ENCODE measurements around the gene TMEM170A.
"Not testable (repeated sequence)": the region's sequence is repeated elsewhere in the genome, so short reads cannot be mapped to it uniquely, and the experiment has no call there.

TMEM170A gene

GRCh38 chr16:75446416-75446815 lies 18.1 kb downstream of the TMEM170A start:
- no peak for DNase-seq

- DNase-seq: no peak
These were observed 19.2 kb downstream of the TMEM170A start for GRCh38 chr16:75445298-75445697.

DNA sequence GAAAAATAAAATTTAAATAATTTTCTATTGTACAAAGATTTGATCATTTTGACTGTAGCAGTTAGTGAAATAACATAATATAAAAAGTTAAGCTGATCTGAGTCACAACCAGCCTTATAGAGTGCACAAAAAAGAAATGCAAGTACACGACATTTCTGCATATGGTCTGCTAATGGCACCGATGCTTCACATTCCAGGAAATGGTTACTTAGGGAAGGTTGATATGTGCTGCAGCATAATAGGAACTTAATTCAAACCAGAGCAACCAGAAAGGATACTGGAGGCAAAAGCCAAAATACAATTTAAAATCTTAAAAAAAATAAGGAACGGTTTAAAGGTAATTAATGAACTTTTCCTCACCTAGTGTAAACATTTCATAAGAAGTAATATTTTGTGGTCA lies 21.2 kb downstream of the TMEM170A start:
- DNase-seq: no peak

DNA sequence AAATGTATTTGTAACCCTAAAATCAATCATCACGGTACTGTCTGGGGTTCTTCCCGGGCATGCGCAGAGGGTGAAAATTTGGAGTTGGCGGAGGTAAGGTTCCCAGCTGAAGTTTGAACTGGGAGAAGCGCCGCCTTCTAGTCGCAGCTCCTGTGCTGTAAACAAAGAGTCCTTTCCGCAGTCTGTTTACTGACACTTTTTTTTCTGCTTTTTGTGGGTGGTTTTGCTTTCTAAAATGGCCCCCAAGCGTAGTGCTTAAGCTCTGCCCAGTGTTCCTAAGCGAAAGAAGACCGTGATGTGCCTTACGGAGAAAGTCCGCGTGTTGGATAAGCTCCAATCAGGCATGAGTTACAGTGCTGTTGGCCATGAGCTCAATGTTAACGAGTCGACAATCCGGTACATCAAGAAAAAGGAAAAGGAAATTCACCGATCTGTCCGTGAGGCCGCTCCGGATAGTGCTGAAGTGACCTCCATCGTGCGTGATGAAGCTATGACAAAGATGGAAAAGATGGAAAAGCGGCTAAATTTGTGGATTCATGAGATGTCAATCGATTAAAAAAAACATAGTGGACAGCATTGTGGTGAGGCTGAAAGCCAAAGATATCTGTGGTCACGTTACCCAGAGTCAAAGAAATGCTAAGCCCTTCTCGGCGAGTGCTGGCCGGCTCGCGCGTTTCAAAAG lies 30.6 kb downstream of the TMEM170A start:
- DNase-seq: peak; percentile 85

- peak; percentile 95 for DNase-seq
These were observed 31.4 kb downstream of the TMEM170A start, which contains the start of gene CFDP1 for GRCh38 chr16:75432828-75433731. Gene CFDP1, minus strand, starts transcription at chr16:75433503. Its CDS starts 151 bp downstream, at chr16:75433352.

DNA sequence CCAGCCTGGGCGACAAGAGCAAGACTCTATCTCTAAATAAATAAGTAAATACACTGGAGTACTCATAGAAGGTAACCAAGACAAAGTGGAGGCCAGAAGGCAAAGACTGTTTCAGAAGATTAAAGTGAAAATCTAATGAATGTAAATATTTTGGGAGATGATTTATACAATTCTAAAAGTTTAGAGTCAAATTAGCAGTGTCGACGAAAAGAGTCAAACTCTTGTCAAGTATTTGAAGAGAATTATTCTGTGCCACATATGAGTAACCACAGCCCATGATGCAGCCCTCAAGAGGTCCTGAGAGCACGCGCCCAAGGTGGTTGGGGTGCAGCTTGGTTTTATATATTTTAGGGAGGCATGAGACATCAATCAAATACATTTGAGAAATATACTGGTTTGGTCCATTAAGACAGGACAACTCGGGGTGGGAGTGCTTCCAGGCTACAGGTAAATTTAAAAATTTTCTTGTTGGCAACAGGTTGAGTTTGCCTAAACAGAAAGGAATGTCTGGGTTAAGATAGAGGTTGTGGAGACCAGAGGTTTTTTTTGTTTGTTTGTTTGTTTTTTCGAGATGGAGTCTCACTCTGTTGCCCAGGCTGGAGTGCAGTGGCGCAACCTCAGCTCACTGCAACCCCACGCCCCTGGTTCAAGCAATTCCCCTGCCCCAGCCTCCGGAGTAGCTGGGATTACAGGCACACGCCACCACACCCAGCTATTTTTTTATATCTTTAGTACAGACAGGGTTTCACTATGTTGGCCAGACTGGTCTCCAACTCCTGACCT lies 34.7 kb downstream of the TMEM170A start:
- no peak for DNase-seq

GRCh38 chr16:75426524-75426923 lies 38.0 kb downstream of the TMEM170A start:
- DNase-seq: not testable (repeated sequence)

DNA sequence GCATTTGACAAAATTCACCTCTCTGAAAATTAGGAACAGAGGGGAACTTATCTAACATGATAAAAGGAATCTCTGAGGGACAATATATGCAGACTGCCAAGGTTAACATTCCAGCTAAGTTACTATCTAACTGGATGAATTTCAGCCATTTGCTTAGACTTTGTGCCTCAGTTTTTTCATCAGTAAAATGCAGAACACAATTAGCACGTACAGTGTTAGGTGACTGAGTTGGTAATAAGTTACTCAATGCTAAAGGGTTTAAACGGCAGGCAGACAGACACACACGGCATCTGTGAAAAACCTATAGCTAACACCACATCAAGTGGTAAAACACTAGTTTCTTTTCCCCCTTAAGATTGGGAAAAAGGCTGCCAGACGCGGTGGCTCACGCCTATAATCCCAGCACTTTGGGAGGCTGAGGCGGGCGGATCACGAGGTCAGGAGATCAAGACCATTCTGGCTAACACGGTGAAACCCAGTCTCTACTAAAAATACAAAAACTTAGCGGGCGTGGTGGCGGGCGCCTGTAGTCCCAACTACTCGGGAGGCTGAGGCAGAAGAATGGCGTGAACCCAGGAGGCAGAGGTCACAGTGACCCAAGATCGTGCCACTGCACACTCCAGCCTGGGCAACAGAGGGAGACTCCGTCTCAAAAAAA lies 40.3 kb downstream of the TMEM170A start:
- not testable (repeated sequence) for DNase-seq

GRCh38 chr16:75423723-75424104 lies 40.8 kb downstream of the TMEM170A start:
- no peak for DNase-seq

GRCh38 chr16:75421820-75422126 lies 42.7 kb downstream of the TMEM170A start:
- no peak for DNase-seq

DNA sequence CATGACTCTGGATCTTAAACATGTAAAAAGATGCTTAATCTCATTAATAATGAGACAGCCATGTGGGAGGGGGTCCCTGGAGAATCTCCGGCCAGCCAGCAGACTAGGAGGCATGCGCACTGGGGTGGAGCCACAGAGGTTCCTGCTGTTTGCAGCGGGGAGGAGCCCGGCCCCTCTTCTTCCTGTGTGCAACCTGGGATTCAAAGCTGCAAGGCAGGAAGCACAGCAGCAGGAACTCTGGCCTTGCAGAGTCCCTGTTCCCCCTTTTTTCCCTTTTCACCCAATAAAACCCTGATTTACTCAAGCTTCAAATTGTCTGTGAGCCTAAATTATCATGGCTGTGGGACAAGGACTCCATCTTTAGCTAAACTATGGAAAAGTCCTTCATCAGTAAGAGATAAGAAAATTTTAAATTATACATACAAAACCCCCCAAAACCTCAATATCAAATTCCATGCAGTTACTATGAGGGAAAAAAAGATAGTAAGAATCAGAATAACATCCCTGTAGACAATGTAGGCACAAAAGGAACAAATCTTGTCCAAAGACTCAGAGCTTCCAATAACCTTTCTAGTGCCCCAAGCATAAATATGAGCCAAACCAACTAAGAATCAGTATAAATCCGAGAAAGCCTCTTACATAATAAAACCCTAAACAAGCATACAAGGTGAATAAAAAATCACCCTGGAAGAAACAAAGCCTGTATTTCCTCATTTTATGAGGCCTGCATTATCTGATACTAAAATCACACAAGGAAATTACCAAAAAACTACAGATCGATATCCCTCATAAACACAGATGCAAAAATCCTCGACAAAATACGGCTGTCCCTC lies 43.3 kb downstream of the TMEM170A start:
- DNase-seq: peak; percentile 64

DNA sequence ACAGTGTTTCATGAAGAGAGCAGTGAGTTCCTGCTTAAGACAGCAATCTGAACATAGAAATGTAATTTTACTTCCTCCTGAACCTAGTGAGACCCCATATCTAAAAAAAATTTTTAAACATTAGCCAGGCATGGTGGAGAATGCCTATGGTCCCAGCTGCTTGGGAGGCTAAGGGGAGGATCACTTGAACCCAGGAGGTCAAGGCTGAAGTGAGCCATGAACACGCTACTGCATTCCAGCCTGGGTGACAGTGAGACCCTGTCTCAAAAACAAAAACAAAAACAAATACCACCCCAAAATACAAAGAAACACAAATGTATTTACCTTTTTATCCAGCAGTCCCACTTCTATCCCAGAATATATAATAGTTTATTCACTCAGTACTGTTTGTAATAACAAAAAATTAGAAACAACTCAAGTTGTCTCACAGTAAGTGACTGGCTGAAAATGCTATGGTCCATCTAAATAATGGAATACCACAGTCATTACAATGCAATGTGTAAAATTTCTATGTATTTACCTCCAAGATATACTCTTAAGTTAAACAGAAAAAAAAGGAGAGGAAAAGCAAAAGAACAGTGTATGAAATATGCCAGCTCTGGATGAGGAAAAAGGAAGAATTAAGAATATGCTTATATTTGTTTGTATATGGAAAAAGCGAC lies 47.5 kb downstream of the TMEM170A start:
- DNase-seq: no peak

DNA sequence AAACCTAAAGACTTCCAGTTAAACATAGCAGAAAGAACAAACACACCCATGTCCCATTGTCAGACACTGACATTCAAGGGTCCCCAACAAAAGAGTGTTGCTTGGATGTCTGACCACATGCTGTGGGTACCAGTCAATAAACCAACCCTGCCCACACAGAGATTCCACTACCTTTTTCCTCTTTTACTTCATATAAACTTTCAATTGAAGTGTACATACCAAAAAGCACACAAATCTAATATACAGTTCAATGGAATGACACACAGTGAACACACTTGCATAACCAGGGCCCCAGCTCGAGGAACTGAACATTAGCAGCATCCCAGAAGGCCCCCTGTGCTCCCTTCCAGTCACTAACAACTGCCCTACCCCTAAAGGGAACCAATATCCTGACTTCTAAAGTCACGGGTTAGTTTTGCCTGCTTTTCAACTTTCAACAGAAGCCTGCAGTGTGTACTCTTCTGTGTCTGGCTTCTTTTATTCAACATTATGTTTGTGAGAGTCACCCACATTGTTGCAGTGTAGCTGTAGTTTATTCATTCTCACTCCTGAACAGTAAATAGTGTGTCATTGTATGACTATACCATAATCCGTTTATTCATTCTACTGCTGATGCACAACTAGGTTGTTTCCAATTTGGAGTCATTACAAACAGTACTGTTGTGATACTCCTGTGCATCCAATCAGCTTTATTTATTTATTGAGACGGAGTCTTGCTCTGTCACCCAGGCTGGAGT lies 49.2 kb downstream of the TMEM170A start:
- no peak for DNase-seq

GRCh38 chr16:75413951-75414350 lies 50.5 kb downstream of the TMEM170A start:
- no peak for DNase-seq

- no peak for DNase-seq
These were observed 57.5 kb downstream of the TMEM170A start for GRCh38 chr16:75406943-75407342.

DNA sequence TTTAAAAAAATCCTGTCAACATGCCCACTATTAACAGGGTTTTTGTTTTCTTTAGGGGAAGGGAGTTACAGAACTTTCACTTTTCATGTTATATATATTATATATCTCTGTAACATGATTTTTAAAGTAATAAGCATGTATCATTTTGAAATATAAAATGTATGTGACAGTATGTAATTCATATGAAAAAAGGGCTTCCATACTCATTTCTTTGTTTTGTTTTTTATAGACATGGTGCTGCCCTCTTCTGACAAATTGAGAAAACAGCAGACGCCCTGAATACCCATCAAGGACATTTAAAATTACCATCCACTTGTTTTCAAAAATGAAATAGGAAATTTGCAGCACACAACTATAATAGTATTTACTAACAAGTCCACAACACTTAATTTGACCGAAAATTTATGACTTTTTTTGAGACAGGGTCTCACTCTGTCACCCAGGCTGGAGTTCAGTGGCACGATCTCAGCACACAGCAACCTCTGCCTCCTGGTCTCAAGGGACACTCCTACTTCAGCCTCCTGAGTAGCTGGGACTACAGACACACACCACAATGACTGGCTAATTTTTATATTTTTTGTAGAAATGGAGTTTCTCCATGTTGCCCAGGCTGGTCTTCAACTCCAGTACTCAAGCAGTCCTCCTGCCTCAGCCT lies 61.5 kb downstream of the TMEM170A start:
- peak; percentile 4 for DNase-seq

GRCh38 chr16:75402159-75402820 lies 62.2 kb downstream of the TMEM170A start:
- DNase-seq: no peak

DNA sequence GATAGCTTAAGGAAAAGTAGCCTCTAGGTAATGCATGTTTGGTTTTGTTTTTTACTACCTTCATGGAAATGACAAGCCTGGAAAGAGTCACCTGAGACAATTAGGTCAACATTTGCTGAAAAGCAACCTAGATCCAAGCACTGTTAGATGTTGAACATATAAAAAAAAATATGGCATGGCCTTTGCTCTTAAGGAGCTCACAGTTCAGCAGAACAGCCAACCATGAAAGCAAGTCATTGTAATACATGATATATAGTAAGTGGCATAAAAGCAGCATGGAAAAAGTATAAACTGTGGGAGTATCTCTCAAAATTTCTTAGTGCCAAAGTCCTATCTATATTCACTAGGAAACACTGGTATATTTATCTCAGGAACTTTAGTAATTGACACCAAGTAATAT lies 62.8 kb downstream of the TMEM170A start:
- DNase-seq: no peak

DNA sequence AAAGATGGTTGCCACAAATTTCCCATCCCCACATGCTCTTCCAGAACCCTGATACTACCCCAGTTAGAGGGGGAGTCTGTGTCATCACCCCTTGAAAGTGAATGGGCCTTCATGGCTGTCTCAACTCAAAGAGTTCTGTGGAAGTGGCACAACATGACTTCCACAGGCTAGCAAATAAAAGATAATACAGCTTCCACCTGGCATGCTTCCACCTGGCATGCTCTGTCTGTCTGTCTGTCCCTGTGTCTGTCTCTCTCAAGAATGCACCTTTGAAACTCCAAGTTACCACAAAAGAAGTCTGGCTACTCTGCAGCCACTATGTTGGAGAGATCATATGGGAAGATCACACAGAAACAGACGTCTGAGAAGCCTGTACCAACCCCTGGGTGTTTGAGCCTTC lies 66.2 kb downstream of the TMEM170A start:
- no peak for DNase-seq

- no peak for DNase-seq
These were observed 69.5 kb downstream of the TMEM170A start for GRCh38 chr16:75394941-75395340.
